PC-9 (cell line): ENCODE results near the gene GCNT2.

Experiments
- EZH2 ChIP-seq: fragments of 200-600 bp; sonication (generic); IDR thresholded peaks from 2 replicates; pipeline ENCODE4 v1.8.0; 2017; ENCODE audit warnings: antibody characterized with exemption, low read depth
- TF ChIP-seq, protein P1 (sequence below): fragments of 200-600 bp; sonication (generic); conservative IDR thresholded peaks from 2 replicates; pipeline ENCODE4 v1.6.1; 2017; ENCODE audit warnings: mixed run types, antibody characterized with exemption, mild to moderate bottlenecking, moderate library complexity

DNA sequence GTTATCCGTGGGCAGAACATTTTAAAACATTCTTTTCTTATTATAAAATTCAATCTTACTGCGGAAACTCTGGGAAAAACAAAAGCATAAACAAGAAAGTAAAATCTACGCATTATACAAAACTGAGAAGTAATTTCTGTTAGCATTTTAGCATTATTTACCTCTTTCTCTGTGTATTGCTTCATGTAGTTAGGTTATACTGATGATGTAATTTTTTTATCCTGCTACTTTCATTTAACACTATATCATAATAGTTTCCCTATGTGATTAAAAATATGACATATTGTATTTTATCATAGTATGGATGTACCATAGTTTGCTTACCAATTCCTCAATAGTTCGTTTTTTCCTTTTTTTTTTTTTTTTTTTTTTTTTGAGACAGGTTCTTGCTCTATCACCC lies 4.2 kb upstream of the GCNT2 start:
- TF ChIP-seq, protein P1, sequence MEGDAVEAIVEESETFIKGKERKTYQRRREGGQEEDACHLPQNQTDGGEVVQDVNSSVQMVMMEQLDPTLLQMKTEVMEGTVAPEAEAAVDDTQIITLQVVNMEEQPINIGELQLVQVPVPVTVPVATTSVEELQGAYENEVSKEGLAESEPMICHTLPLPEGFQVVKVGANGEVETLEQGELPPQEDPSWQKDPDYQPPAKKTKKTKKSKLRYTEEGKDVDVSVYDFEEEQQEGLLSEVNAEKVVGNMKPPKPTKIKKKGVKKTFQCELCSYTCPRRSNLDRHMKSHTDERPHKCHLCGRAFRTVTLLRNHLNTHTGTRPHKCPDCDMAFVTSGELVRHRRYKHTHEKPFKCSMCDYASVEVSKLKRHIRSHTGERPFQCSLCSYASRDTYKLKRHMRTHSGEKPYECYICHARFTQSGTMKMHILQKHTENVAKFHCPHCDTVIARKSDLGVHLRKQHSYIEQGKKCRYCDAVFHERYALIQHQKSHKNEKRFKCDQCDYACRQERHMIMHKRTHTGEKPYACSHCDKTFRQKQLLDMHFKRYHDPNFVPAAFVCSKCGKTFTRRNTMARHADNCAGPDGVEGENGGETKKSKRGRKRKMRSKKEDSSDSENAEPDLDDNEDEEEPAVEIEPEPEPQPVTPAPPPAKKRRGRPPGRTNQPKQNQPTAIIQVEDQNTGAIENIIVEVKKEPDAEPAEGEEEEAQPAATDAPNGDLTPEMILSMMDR: no peak
- no peak for TF ChIP-seq EZH2
